Kidney epithelial cell (primary cell): ENCODE data around the gene AHNAK2. TPM values are rescaled to one million over a fixed set of nuclear protein-coding genes. Genes with fewer than 3 reads are reported as not detected.

Source experiments
- DNase-seq: peaks from one replicate; pipeline ENCODE4 v3.0.0-alpha.2; 2010; ENCODE audit warnings: low read depth
- H3K27me3 ChIP-seq: 2 replicates; pipeline ENCODE4 v1.6.0; 2011; ENCODE audit warnings: low read length; ENCODE audit not compliant: control insufficient read depth, insufficient read depth
- H3K36me3 ChIP-seq: 2 replicates; pipeline ENCODE4 v1.5.1; 2011; ENCODE audit warnings: low read length; ENCODE audit not compliant: control insufficient read depth, insufficient read depth
- H3K4me3 ChIP-seq: 2 replicates; pipeline ENCODE4 v1.5.1; 2011; ENCODE audit warnings: low read depth, mild to moderate bottlenecking, control low read depth, low read length
- total RNA-seq: library from RNA; depleted of rRNA; stranded (reverse); fragments of >200 nt; gene quantifications from 2 replicates; pipeline ENCODE4 v1.2.3, GENCODE V29; 2015
- TF ChIP-seq, protein P1 (sequence below): IDR thresholded peaks from 2 replicates; pipeline ENCODE4 v1.5.1; 2011; ENCODE audit warnings: mild to moderate bottlenecking, moderate library complexity, low read length, control low read depth, inconsistent platforms; ENCODE audit not compliant: insufficient read depth, poor library complexity, severe bottlenecking

Gene AHNAK2
- total RNA-seq, 1 donor from 2014 or later, result 121 TPM

DNA sequence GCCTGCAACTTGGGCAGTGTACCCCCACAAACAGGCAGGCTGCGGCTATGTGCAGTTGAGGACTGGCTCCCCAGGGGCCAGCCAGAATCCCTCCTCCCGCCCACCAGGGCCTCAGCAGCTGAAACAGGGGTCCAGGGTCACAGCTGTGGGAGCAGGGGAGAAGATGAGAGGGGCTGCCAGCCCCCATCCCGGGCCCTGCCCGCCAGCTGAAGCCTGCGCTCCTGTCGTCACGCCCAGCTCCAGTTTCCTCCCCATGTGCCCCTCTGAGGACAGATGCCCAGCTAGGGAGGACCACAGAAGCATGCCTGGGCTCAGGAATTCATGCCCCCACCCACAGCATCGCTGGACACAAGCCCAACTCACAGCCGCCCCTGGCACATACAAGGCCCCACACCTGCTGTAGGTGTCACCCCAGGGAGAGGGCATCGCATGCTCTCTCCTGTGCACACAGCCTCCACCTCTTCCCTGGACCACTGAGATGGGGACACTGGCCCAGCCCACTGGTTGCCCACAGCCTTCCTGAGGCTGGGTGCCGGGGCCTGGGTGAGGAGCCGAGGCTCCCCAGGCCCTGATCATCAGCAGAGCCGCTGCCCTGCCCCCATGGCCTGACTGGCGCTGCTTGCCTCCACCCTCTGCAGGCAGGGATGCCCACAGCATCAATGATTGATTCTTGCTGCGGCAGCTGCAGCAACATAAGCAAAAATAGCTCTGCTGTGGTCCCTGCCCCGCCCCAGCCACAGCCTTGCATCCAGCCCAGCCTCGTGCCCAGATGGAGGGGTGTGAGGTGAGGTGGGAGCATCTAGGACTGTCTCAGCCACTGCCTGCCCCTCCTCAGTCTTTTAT, 3.7 kb upstream of the AHNAK2 start:
- no peaks in the 10 kb centered on the region for H3K27me3 ChIP-seq
- no peaks in the 10 kb centered on the region for H3K36me3 ChIP-seq
- TF ChIP-seq, protein P1, sequence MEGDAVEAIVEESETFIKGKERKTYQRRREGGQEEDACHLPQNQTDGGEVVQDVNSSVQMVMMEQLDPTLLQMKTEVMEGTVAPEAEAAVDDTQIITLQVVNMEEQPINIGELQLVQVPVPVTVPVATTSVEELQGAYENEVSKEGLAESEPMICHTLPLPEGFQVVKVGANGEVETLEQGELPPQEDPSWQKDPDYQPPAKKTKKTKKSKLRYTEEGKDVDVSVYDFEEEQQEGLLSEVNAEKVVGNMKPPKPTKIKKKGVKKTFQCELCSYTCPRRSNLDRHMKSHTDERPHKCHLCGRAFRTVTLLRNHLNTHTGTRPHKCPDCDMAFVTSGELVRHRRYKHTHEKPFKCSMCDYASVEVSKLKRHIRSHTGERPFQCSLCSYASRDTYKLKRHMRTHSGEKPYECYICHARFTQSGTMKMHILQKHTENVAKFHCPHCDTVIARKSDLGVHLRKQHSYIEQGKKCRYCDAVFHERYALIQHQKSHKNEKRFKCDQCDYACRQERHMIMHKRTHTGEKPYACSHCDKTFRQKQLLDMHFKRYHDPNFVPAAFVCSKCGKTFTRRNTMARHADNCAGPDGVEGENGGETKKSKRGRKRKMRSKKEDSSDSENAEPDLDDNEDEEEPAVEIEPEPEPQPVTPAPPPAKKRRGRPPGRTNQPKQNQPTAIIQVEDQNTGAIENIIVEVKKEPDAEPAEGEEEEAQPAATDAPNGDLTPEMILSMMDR, result no peak
- H3K4me3 ChIP-seq, result no peak overlapping the region
- no peak for DNase-seq

DNA sequence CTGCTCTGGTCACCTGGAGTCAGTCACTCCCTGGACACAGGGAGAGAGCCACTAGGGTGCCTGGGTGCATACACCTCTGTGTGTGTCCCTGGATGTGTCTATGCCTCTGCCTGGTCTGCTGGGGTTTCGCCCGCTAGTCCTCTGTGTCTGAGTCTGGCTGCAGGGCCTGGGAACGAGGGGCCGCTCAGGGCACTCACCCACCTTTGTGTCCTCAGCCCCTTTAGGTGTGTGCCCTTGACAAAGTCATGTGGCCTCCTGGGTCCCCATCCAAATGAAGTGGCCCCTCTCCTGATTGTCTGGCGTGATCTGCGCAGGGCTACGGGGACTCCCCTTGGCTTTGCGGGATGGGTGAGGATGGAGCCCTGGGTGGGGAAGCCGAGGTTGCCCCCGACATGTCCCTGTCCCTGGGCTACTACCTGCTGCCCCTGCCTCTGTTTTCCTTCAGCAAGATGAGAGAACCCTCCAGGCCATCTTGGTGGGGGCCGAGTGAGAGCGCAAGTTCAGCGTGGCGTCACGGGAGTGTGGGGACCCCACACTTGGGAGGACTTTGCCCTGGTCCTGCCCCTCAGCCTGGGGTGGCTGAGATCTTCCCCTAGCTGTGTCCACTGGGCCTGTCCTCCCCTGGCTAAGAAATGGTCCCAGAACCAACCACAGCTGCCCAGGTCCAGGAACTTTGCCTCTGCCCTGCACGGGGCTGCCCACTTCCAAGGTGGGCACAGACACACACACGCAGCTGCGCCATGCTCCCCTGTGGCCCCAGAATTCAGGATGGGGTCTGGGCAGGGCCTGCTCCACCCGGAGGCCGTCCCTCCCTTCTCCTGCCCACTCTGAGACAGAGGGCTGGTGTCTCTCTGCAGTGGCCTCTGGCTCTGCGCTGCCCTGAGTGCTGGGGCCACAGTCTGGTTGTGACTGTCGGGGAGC, 2.7 kb upstream of the AHNAK2 start:
- Histone ChIP-seq H3K27me3 (no peaks in the 10 kb centered on the region), H3K36me3 (no peaks in the 10 kb centered on the region), H3K4me3 (no peak overlapping the region)
- DNase-seq, result no peak
- TF ChIP-seq, protein P1, result no peak

- Histone ChIP-seq H3K27me3 (no peaks in the 10 kb centered on the region), H3K4me3 (no peak overlapping the region), H3K36me3 (no peaks in the 10 kb centered on the region)
- TF ChIP-seq, protein P1, result no peak
- DNase-seq, result no peak
Measured at GRCh38 chr14:104979758-104980610, 1.8 kb upstream of the AHNAK2 start.

DNA sequence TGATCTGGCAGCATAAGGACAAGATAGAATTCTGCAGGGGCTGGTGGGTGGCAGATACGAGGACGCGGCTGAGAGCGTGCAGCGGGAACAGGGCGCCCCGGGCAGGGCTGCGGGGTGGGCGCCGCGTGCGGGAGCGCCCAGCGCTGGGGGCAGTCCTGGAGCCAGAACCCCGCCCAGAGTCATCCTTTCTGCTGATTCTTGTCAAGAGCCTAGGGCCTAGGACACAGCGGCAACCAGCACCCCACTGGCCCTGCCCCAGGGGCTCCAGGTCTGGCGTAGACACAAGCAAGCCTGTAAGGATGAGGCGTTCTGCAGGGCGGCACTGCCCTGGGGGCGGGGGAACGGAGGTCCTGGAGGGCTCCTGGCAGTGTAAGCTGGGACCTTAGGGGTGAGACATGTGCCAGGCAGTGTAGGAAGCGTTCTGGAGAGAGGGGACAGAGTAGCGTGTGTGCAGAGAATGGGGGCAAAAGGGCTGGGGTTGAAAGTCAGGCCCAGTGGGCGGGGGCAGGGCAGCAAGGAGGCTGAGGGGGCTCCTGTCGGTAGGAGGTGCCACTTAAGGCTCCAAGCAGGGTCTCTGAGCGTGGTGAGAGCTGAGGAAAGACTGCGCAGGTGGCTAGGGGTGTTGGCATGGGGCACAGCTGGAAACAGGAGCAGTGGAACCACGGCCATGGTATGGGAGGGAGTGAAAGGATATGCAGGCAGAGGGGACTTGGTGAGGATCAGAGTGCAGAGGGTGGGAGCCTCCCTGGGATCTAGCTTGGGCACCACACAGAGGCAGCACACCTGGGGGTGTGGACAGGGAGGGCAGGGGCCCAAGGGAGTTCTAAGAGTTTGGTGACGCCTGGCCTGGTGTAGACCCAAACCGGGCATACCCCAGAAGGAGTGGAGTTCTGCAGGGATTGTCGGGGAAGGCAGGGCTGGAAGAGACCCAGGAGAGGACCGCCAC, 845 bp upstream of the AHNAK2 start:
- Histone ChIP-seq H3K4me3 (peak overlapping the region; percentile 19), H3K27me3 (no peaks in the 10 kb centered on the region), H3K36me3 (no peaks in the 10 kb centered on the region)
- no peak for DNase-seq
- TF ChIP-seq, protein P1, result no peak
